KBM-7 (cell line): Measurements from ENCODE around the gene FARSB.
"Not testable (repeated sequence)": the region's sequence is repeated elsewhere in the genome, so short reads cannot be mapped to it uniquely, and the experiment has no call there.

Experiments
- DNase-seq: peaks from one replicate; pipeline ENCODE4 v3.0.0-alpha.2; 2015
- in situ Hi-C: fragments of 300-500 bp; cut with MboI; formaldehyde crosslinking; loops from 2 replicates; pipeline ENCODE4 v1.14.3; 2020; ENCODE audit warnings: low sequenced_read_pairs, low pct_unique_long_range_greater_than_20kb, mixed read lengths

The FARSB gene

GRCh38 chr2:222615320-222615719 is 40.6 kb downstream of the FARSB start:
- no peak for DNase-seq
- in situ Hi-C loops, result no loop called here

GRCh38 chr2:222613715-222614331 is 42.1 kb downstream of the FARSB start:
- DNase-seq, result peak; percentile 57
- in situ Hi-C loops, result no loop called here

- in situ Hi-C loops, result no loop called here
- DNase-seq, result no peak
Measured at GRCh38 chr2:222611684-222612083, 44.2 kb downstream of the FARSB start.

- in situ Hi-C loops, result no loop called here
- DNase-seq, result no peak
Measured at GRCh38 chr2:222610746-222611145, 45.1 kb downstream of the FARSB start.

- in situ Hi-C loops, result no loop called here
- no peak for DNase-seq
Measured at GRCh38 chr2:222609381-222609780, 46.5 kb downstream of the FARSB start.

GRCh38 chr2:222608081-222608480 is 47.8 kb downstream of the FARSB start:
- in situ Hi-C loops, result no loop called here
- no peak for DNase-seq

- in situ Hi-C loops, result no loop called here
Measured at GRCh38 chr2:222606306-222606705, 49.6 kb downstream of the FARSB start.

GRCh38 chr2:222604749-222605515 is 51.0 kb downstream of the FARSB start:
- DNase-seq, result no peak
- in situ Hi-C loops, result no loop called here

More at GRCh38 chr2:222606306-222606705, 49.6 kb downstream of the FARSB start:
- no peak for DNase-seq

- in situ Hi-C loops, result no loop called here
- no peak for DNase-seq
Measured at GRCh38 chr2:222603501-222603900, 52.4 kb downstream of the FARSB start.

- in situ Hi-C loops, result no loop called here
- DNase-seq, result no peak
Measured at GRCh38 chr2:222598611-222599010, 57.3 kb downstream of the FARSB start.

- DNase-seq, result no peak
- in situ Hi-C loops, result no loop called here
Measured at GRCh38 chr2:222595581-222595980, 60.3 kb downstream of the FARSB start.

GRCh38 chr2:222594679-222595078 is 61.2 kb downstream of the FARSB start:
- DNase-seq, result no peak
- in situ Hi-C loops, result no loop called here

- DNase-seq, result no peak
- in situ Hi-C loops, result no loop called here
Measured at GRCh38 chr2:222592176-222592575, 63.7 kb downstream of the FARSB start.

- DNase-seq, result no peak
- in situ Hi-C loops, result no loop called here
Measured at GRCh38 chr2:222591661-222592060, 64.2 kb downstream of the FARSB start.

GRCh38 chr2:222584589-222584988 is 71.3 kb downstream of the FARSB start:
- DNase-seq, in situ Hi-C loops: not testable (repeated sequence)

GRCh38 chr2:222582928-222583327 is 73.0 kb downstream of the FARSB start:
- in situ Hi-C loops, result no loop called here
- peak; percentile 15 for DNase-seq

- DNase-seq, result no peak
Measured at GRCh38 chr2:222577341-222577740, 78.6 kb downstream of the FARSB start.

GRCh38 chr2:222576171-222577081 is 79.5 kb downstream of the FARSB start:
- no peak for DNase-seq
- in situ Hi-C loops, result no loop called here

More at GRCh38 chr2:222577341-222577740, 78.6 kb downstream of the FARSB start:
- in situ Hi-C loops, result no loop called here

- no peak for DNase-seq
- in situ Hi-C loops, result no loop called here
Measured at GRCh38 chr2:222575618-222576017, 80.3 kb downstream of the FARSB start.

- no peak for DNase-seq
- in situ Hi-C loops, result loop anchor here (25.0 kb wide), 1 partner anchor 260 kb away; a partner anchor contains a TSS
Measured at GRCh38 chr2:222572751-222573174, 83.1 kb downstream of the FARSB start.
